ENCODE results near the gene CITED2.
"Not testable (repeated sequence)": the region's sequence is repeated elsewhere in the genome, so short reads cannot be mapped to it uniquely, and the experiment has no call there.

The CITED2 gene

DNA sequence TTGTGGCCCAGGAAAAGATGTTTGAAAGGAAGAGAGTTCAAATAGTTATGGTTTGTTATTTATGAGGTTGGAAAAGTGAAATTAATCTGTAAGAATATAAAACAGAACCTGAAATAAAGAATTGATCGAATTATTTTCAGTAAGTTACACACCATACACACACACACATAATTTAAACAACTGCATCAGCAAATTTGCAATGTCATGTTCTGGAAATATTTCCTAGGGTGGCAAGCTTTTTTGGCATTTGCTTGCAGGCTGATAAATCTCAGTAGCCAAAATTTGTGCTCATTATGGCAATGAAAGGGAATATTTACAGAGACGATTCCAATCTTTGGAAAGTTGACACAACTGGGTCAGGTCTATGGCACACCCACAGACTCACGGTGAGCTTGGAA lies 9.5 kb downstream of the CITED2 start:
- no peak for TF ChIP-seq MYC (IDR thresholded peaks at IDR 0.05; ENCODE audit: low read depth, low read length)
- TF ChIP-seq POLR2A (IDR thresholded peaks at IDR 0.05; ENCODE audit: extremely low read depth, insufficient read length): no peak
- TF ChIP-seq, protein P1, sequence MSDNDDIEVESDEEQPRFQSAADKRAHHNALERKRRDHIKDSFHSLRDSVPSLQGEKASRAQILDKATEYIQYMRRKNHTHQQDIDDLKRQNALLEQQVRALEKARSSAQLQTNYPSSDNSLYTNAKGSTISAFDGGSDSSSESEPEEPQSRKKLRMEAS (IDR thresholded peaks at IDR 0.05; ENCODE audit: low read depth, low read length): no peak
- TF ChIP-seq, protein P2, sequence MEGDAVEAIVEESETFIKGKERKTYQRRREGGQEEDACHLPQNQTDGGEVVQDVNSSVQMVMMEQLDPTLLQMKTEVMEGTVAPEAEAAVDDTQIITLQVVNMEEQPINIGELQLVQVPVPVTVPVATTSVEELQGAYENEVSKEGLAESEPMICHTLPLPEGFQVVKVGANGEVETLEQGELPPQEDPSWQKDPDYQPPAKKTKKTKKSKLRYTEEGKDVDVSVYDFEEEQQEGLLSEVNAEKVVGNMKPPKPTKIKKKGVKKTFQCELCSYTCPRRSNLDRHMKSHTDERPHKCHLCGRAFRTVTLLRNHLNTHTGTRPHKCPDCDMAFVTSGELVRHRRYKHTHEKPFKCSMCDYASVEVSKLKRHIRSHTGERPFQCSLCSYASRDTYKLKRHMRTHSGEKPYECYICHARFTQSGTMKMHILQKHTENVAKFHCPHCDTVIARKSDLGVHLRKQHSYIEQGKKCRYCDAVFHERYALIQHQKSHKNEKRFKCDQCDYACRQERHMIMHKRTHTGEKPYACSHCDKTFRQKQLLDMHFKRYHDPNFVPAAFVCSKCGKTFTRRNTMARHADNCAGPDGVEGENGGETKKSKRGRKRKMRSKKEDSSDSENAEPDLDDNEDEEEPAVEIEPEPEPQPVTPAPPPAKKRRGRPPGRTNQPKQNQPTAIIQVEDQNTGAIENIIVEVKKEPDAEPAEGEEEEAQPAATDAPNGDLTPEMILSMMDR (IDR thresholded peaks at IDR 0.05; ENCODE audit: low read depth, low read length): no peak
- DNase-seq (ENCODE audit: low read depth): no peak
- H3K4me3 ChIP-seq (ENCODE audit: low read depth, low read length): no peak overlapping the region

DNA sequence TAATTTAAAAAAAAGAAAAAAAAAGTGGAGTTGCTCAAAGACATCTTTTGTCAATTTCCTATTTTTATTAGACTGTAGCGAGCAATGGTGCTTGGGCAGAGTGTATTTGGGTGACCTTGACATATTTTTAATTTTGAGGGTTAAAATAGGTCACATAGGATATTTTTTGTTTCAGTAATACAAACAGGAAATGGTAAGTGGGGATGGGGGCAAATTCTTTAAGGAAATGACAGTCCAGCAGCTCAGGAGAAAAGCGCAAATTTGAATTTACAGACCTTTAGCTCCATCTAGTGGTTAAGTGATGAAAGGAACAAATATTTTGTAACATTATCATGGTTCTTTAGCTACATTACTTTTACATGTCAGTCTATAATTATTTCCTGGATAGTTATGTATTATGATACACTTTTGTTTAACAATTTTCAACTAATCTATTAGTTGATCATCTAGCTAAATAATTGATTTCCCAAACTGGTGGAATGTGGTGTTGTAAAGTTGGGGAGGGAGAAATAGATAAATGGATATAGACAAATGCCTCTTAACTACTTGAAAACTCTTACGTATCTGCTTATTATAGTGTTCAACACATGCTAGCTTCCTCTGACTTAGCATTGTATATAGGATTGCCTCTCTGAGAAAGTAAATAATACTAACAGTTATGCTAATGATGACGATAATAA lies 10.0 kb downstream of the CITED2 start:
- TF ChIP-seq, protein P2 (IDR thresholded peaks at IDR 0.05; ENCODE audit: low read depth, low read length): peak; percentile 24
- no peak for TF ChIP-seq MYC (IDR thresholded peaks at IDR 0.05; ENCODE audit: low read depth, low read length)
- DNase-seq (ENCODE audit: low read depth): peak; percentile 79
- no peak overlapping the region for H3K4me3 ChIP-seq (ENCODE audit: low read depth, low read length)

DNA sequence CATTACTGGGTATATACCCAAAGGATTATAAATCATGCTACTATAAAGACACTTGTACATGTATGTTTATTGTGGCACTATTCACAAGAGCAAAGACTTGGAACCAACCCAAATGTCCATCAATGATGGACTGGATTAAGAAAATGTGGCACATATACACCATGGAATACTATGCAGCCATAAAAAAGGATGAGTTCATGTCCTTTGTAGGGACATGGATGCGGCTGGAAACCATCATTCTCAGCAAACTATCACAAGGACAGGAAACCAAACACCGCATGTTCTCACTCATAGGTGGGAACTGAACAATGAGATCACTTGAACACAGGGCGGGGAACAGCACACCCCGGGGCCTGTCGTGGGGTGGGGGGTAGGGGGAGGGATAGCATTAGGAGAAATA lies 10.7 kb downstream of the CITED2 start:
- not testable (repeated sequence) for DNase-seq (ENCODE audit: low read depth); H3K4me3 ChIP-seq (ENCODE audit: low read depth, low read length)

DNA sequence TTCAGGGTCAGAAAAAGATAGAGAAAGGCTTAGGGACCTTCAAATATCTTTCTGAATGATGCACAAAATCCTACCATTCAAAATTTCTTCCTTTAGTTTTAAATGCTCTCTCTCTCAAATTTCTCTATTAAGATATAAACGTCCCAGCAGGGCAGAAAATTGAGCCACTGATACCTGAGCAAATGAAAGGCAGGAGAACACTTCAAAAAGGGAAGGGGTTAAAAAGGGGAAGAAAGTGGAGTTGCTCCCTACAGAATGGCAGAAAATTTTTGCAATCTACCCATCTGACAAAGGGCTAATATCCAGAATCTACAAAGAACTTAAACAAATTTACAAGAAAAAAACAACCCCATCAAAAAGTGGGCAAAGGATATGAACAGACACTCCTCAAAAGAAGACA lies 11.3 kb downstream of the CITED2 start:
- peak; percentile 48 for DNase-seq (ENCODE audit: low read depth)

DNA sequence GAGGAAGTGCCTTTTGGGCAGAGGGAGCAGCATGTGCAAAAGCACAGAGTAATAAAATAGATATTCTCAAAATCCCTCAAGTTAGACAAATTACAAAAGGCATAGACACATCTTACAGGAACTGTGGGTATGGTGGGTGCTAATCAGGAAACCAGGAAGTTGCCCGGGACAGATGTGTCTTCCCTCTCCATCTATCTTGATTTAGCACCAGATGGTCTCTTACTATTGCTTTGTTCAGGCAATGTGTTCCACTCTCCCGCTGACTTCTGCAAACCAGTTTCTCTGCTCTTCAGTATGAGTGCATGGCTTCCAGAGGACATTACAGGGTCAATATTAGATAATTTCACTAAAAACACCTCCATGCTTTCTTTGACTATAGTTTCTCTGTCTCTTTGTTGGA lies 13.2 kb downstream of the CITED2 start:
- peak; percentile 48 for DNase-seq (ENCODE audit: low read depth)
- TF ChIP-seq, protein P2 (IDR thresholded peaks at IDR 0.05; ENCODE audit: low read depth, low read length): no peak
- TF ChIP-seq MYC (IDR thresholded peaks at IDR 0.05; ENCODE audit: low read depth, low read length): no peak
- TF ChIP-seq, protein P1 (IDR thresholded peaks at IDR 0.05; ENCODE audit: low read depth, low read length): no peak; the same call in 1 of the 2 replicates
- TF ChIP-seq POLR2A (IDR thresholded peaks at IDR 0.05; ENCODE audit: extremely low read depth, insufficient read length): no peak
- H3K4me3 ChIP-seq (ENCODE audit: low read depth, low read length): no peak overlapping the region

More for the DNA sequence above, 11.3 kb downstream of the CITED2 start:
- H3K4me3 ChIP-seq (ENCODE audit: low read depth, low read length): not testable (repeated sequence)

DNA sequence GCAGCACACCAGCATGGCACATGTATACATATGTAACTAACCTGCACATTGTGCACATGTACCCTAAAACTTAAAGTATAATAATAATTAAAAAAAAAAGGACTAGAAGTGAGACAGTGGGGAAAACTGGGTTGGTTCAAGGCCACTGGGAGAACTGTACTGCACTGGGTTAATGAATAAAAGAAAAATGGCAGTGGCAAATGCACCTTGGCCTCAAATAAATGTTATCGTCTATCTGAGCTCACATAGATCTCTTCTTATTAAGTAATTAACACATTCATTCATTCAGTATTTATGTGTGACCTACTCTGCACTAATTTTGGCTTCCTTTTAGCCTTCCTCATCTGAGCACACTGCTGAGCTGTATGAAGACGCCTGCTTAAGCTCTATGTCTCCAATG lies 17.5 kb downstream of the CITED2 start:
- no peak overlapping the region for H3K4me3 ChIP-seq (ENCODE audit: low read depth, low read length)
- TF ChIP-seq MYC (IDR thresholded peaks at IDR 0.05; ENCODE audit: low read depth, low read length): no peak
- TF ChIP-seq POLR2A (IDR thresholded peaks at IDR 0.05; ENCODE audit: extremely low read depth, insufficient read length): no peak
- TF ChIP-seq, protein P1 (IDR thresholded peaks at IDR 0.05; ENCODE audit: low read depth, low read length): no peak
- TF ChIP-seq, protein P2 (IDR thresholded peaks at IDR 0.05; ENCODE audit: low read depth, low read length): no peak
- no peak for DNase-seq (ENCODE audit: low read depth)

DNA sequence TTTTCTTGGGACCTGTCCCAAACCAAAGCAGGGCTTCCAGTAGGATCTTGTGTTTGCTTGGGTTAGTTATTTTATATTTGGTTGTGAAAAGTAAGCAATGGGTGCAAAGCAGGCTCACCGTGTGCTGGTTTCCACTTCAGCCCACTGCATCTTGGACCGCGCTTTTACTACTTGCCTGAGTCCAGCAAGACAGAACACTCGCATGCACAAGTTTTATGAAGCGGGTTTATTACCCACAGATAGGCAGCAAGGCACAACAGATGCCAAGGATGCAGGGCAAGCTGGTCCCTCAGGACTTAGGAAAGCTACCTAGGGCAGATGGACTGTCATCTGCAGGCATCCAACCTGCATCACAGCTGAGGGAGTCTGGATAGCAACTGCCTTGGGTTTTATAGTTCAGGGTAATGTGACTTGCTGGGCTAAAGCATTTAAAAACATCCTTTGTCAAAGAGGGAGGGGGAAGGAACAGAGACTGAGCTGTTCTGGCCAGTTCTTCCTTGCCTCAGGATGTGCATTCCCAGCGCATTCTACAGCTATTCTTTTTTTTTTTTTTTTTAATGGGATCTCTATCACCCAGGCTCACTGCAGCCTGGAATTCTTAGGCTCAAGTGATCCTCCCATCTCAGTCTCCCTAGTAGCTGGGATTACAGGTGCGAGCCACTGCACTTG lies 18.5 kb downstream of the CITED2 start:
- DNase-seq (ENCODE audit: low read depth): no peak
- no peak overlapping the region for H3K4me3 ChIP-seq (ENCODE audit: low read depth, low read length)
- TF ChIP-seq, protein P1 (IDR thresholded peaks at IDR 0.05; ENCODE audit: low read depth, low read length): no peak
- TF ChIP-seq POLR2A (IDR thresholded peaks at IDR 0.05; ENCODE audit: extremely low read depth, insufficient read length): no peak
- TF ChIP-seq, protein P2 (IDR thresholded peaks at IDR 0.05; ENCODE audit: low read depth, low read length): no peak
- TF ChIP-seq MYC (IDR thresholded peaks at IDR 0.05; ENCODE audit: low read depth, low read length): no peak

Measured in NB4 (cell line).